Gastrocnemius medialis (tissue), 4 donors: Measurements from ENCODE around the gene MCM3AP. TPM values are rescaled to one million over a fixed set of nuclear protein-coding genes. Genes with fewer than 3 reads are reported as not detected.

Source experiments
- ATAC-seq, 2 donors: fragments of 150-250 bp; one replicate each; pipeline ENCODE4 v1.9.1; 2016
- DNase-seq, 2 donors: peaks; one replicate each; pipeline ENCODE4 v3.0.0-alpha.2; 2019
- H3K27ac ChIP-seq, 4 donors: fragments of 200-600 bp; sonication (generic); 1 replicate in 1 of 4; 2 replicates in 3 of 4; pipeline ENCODE4 v1.5.1; 2016 to 2018; ENCODE audit warnings: mild to moderate bottlenecking in 2 of 4, moderate library complexity in 1 of 4
- H3K27me3 ChIP-seq, 3 donors: fragments of 200-600 bp; sonication (generic) in 2 of 3; 1 replicate in 1 of 3; 2 replicates in 2 of 3; pipeline versions ENCODE4 v1.5.1 to v1.6.0; 2016 to 2019; ENCODE audit warnings: mild to moderate bottlenecking in 1 of 3, moderate library complexity in 1 of 3
- H3K36me3 ChIP-seq, 2 donors: fragments of 200-600 bp; sonication (generic) in 1 of 2; one replicate each; pipeline ENCODE4 v1.5.1; 2017 to 2018
- H3K4me1 ChIP-seq, 2 donors: fragments of 200-600 bp; sonication (generic) in 1 of 2; one replicate each; pipeline ENCODE4 v1.5.1; 2016 to 2017; ENCODE audit warnings: mild to moderate bottlenecking in 2 of 2
- H3K4me3 ChIP-seq, 4 donors: fragments of 200-600 bp; sonication (generic) in 3 of 4; 1 replicate in 1 of 4; 2 replicates in 3 of 4; pipeline ENCODE4 v1.5.1; 2016 to 2019; ENCODE audit warnings: mild to moderate bottlenecking in 2 of 4
- H3K9me3 ChIP-seq, 3 donors: fragments of 200-600 bp; sonication (generic) in 2 of 3; 1 replicate in 1 of 3; 2 replicates in 2 of 3; pipeline ENCODE4 v1.5.1; 2016 to 2019
- CTCF ChIP-seq, 5 experiments: fragments of 450-650 bp in 3 of 5; fragments of 200-600 bp in 2 of 5; sonication (generic) in 2 of 5; IDR thresholded peaks in 4 of 5; conservative IDR thresholded peaks in 1 of 5; 1 replicate in 4 of 5; 2 replicates in 1 of 5; pipeline ENCODE4 v1.5.1; 2016 to 2019; ENCODE audit warnings: antibody characterized with exemption in 5 of 5, mild to moderate bottlenecking in 3 of 5, moderate library complexity in 3 of 5
- POLR2A ChIP-seq, 2 donors: fragments of 450-650 bp; IDR thresholded peaks; one replicate each; pipeline ENCODE4 v1.6.1; 2017; ENCODE audit warnings: antibody characterized with exemption in 2 of 2, mild to moderate bottlenecking in 2 of 2, moderate library complexity in 2 of 2
- in situ Hi-C, 4 donors: fragments of 200-750 bp; cut with MboI; loops; one replicate each; pipeline versions ENCODE4 v1.15.0 to v1.8.0; 2017; ENCODE audit warnings: low sequenced_read_pairs in 4 of 4
- intact Hi-C: fragments of 100-400 bp; cut with DNase I; formaldehyde crosslinking; loops from one replicate; pipeline ENCODE4 v1.15.1; 2023; ENCODE audit warnings: low total_unique reads
- total RNA-seq, 4 donors: library from RNA; depleted of rRNA; stranded (reverse); fragments of >200 nt; gene quantifications; one replicate each; pipeline versions ENCODE4 v1.1.0 to v1.2.3, GENCODE V29; 2016

MCM3AP gene
- total RNA-seq, 4 donors from 2014 or later: 52.1 to 155 (median 83.2) TPM

GRCh38 chr21:46210378-46211136 lies 74.9 kb downstream of the MCM3AP start:
- peaks cover 0 to 73% of the 10 kb centered on the region in 2 donors for H3K36me3 ChIP-seq
- no peak for TF ChIP-seq POLR2A (IDR thresholded peaks at IDR 0.05)
- no peak for TF ChIP-seq CTCF (IDR thresholded peaks at IDR 0.05 in 4 of 5, conservative IDR thresholded peaks at IDR 0.05 in 1 of 5)

DNA sequence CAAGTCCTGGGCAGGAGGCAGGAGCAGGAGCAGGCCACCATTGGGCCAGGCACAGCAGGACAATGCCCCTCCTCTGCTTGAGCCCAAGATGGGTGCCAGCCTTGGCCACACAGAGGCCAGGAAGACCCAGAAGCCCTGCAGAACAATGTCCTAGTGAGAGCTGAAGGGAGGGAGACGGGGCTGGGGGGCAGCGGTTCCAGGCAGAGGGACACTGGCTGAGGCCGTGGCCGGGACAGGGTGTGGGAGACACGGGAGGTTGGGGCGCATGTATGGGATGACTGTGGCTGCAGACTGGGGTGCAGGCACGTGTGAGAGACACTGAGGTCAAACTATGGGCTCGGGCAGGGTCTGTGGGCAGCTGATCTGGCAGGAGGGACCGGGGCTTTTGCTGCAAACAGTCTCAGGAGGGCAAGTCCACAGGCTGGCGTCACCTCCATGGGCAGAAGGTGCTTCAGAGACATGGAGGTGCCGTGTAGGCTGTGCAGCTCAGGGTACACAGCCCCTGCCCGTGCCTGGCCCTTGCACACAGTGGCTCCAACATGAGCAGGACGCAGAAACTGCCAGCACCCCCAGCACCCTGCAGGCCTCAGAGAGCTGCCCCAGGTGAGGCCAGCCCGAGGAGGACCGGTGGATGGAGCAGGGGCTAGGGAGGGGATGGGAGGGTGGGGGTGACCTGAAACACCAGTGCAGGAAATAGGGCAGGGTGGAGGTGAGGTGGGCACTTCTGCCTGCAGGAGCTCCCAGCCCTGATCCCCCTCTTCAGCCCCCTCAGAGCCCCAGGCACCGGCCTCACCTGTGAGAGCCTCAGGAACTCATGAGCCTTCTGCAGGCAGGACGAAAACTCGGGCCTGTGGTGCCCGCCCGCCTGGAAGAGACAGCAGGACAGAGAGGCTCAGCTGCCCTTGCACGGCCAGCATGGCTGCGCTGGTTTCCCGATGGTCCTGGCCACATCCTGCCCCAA lies 76.4 kb downstream of the MCM3AP start:
- TF ChIP-seq CTCF (IDR thresholded peaks at IDR 0.05 in 4 of 5, conservative IDR thresholded peaks at IDR 0.05 in 1 of 5) (no peak), POLR2A (IDR thresholded peaks at IDR 0.05) (no peak)
- Histone ChIP-seq H3K36me3 (peaks cover 0 to 68% of the 10 kb centered on the region in 2 donors), H3K4me1 (no peaks in the 10 kb centered on the region), H3K27ac (no peak overlapping the region), H3K27me3 (no peaks in the 10 kb centered on the region), H3K9me3 (no peaks in the 10 kb centered on the region), H3K4me3 (no peak overlapping the region)
- ATAC-seq (no peak), DNase-seq (no peak)
- intact Hi-C loops (no loop called here), in situ Hi-C loops (no loop called here)

More at GRCh38 chr21:46210378-46211136, 74.9 kb downstream of the MCM3AP start:
- in situ Hi-C loops: no loop called here
- Histone ChIP-seq H3K27ac (no peak overlapping the region), H3K9me3 (no peaks in the 10 kb centered on the region), H3K4me3 (no peak overlapping the region), H3K27me3 (no peaks in the 10 kb centered on the region), H3K4me1 (no peaks in the 10 kb centered on the region)
- ATAC-seq (peak in 1 of 2 donors; percentile 18), DNase-seq (no peak)
- intact Hi-C loops: no loop called here

GRCh38 chr21:46207920-46208591 lies 77.4 kb downstream of the MCM3AP start:
- ATAC-seq (no peak), DNase-seq (no peak)
- Histone ChIP-seq H3K27ac (no peak overlapping the region), H3K4me3 (no peak overlapping the region), H3K27me3 (no peaks in the 10 kb centered on the region), H3K9me3 (no peaks in the 10 kb centered on the region), H3K4me1 (no peaks in the 10 kb centered on the region), H3K36me3 (peaks cover 0 to 64% of the 10 kb centered on the region in 2 donors)
- TF ChIP-seq CTCF (IDR thresholded peaks at IDR 0.05 in 4 of 5, conservative IDR thresholded peaks at IDR 0.05 in 1 of 5): no peak
- TF ChIP-seq POLR2A (IDR thresholded peaks at IDR 0.05): no peak
- intact Hi-C loops (no loop called here), in situ Hi-C loops (no loop called here)

DNA sequence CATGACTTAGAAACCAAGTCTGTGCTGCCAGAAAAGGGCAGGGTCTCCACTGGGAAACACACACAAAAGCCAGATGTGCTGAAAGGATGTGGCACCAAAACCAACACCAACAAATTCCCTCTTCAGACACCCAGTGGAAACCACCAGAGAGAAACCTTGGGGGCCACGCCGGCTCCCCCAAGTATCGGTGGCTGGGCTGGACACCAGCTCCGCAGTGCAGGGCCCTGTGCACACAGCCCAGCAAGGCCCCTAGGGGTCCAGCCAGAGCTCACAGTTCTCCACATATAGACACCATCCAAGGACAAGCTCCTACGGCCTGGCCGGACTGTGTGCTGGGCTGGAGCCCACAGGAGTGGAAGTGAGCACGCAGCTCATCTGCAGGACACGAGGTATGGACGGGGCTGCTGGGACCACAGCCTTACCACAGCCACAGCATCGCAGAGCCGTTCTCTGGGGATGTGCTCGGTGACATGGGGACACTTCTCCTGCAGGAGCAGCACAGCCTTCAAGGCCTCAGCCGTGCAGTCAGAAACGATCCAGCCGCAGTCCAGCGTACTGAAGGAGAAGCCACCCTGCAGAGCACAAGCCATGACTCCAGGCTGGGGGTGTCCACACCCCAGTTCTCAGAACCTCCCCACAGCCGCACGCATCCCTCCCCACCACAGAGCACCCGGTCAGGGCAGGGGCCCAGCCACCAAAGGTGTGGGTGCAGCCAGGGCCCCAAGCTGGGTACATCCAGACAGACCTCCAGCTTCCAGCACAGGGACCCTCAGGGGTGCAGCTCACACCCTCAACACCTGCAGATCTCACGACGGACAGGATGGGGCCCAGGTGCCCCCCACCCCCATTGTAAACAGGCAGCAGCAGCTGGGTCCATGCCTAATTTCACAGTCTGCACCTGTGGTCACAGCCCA lies 78.1 kb downstream of the MCM3AP start:
- DNase-seq (no peak), ATAC-seq (no peak)
- Histone ChIP-seq H3K27me3 (no peaks in the 10 kb centered on the region), H3K36me3 (peaks cover 0 to 60% of the 10 kb centered on the region in 2 donors), H3K27ac (no peak overlapping the region), H3K4me3 (no peak overlapping the region), H3K9me3 (no peaks in the 10 kb centered on the region), H3K4me1 (no peaks in the 10 kb centered on the region)
- TF ChIP-seq CTCF (IDR thresholded peaks at IDR 0.05 in 4 of 5, conservative IDR thresholded peaks at IDR 0.05 in 1 of 5) (no peak), POLR2A (IDR thresholded peaks at IDR 0.05) (no peak)
- in situ Hi-C loops: no loop called here
- intact Hi-C loops: no loop called here
